Retinal pigment epithelial cell (primary cell): ENCODE results near the gene SLC6A13.
"Not testable (repeated sequence)": the region's sequence is repeated elsewhere in the genome, so short reads cannot be mapped to it uniquely, and the experiment has no call there.

Experiments
- DNase-seq: peaks from one replicate; pipeline ENCODE4 v3.0.0-alpha.2; 2010; ENCODE audit warnings: low read depth
- H3K4me3 ChIP-seq: 2 replicates; pipeline ENCODE4 v1.5.1; 2011; ENCODE audit warnings: mild to moderate bottlenecking, low read length, control low read depth, moderate library complexity
- TF ChIP-seq, protein P1 (sequence below): conservative IDR thresholded peaks from 2 replicates; pipeline ENCODE4 v1.5.1; 2011; ENCODE audit warnings: low read depth, low read length, control low read depth, inconsistent platforms

The SLC6A13 gene

DNA sequence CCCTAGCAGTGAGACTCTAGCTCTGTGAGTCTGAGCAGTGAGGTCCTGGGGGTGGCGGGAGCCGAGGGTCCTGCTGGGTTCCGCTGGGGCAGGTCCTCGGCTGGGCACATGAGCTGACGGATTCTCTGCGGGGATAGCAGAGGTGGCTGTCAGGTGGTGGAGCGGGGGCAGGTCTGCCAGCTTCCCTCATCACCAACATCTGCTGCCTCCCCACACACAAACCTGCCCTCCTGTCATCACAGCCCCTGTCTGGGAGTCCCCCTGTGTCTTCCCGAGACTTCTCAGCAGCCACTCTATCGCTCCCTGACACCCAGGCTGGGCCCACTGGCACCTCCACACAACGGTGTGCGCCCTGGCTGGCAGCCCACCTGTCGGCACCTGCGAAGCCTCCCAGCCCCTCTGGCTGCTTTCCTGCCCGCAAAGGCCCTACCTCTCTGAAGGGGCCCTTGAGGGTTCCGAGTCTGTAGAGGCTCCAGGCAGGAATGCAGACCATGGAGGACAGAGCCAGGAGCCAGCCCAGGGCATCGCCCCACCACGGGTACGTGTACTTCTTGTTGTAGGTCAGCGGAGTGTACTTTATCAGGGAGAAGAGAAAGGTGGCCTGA, 41.6 kb downstream of the SLC6A13 start:
- no peak for DNase-seq
- TF ChIP-seq, protein P1, sequence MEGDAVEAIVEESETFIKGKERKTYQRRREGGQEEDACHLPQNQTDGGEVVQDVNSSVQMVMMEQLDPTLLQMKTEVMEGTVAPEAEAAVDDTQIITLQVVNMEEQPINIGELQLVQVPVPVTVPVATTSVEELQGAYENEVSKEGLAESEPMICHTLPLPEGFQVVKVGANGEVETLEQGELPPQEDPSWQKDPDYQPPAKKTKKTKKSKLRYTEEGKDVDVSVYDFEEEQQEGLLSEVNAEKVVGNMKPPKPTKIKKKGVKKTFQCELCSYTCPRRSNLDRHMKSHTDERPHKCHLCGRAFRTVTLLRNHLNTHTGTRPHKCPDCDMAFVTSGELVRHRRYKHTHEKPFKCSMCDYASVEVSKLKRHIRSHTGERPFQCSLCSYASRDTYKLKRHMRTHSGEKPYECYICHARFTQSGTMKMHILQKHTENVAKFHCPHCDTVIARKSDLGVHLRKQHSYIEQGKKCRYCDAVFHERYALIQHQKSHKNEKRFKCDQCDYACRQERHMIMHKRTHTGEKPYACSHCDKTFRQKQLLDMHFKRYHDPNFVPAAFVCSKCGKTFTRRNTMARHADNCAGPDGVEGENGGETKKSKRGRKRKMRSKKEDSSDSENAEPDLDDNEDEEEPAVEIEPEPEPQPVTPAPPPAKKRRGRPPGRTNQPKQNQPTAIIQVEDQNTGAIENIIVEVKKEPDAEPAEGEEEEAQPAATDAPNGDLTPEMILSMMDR: no peak
- no peak overlapping the region for H3K4me3 ChIP-seq

DNA sequence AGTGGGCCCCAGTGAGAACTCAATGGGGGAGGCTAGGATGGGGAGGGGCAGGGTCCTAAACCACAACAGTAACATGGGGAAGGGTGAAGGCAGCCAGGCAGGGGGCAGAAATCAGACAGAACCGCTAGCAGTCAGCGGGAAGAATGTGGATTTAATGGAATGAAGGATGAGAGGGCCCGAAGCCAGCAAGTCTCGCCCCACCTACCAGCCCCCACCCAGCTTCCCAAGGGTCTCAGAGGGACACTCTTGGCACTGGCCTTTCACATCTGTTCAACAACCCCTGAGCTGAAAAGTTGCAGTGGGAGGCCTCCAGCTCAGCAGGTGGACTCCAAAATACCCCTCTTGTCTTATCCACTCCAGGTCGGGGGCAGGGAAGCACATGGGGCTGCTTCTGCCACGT, 42.1 kb downstream of the SLC6A13 start:
- no peak overlapping the region for H3K4me3 ChIP-seq
- DNase-seq: no peak
- TF ChIP-seq, protein P1: no peak

DNA sequence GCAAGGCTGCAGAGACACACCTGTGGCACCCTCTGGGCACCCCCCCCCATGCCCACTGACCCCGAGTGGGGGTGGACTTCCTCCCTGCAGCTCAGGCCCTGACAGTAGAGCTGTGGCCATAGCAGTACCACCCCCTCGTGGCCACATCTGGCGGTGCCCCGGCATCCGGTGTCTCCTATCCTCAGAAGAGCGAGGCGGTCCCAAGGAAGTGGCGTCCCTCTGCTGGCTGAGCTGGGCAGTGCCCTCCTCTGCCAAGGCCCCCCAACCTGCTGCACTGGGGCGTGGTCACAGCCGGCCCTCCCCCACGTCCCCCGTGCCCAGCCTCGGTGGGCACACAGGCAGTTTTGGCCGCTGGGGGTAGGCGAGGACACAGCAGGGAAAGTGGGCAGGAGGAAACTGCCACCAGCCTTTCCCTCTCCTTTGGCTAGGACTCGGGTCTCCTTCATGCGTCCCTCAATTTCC, 42.7 kb downstream of the SLC6A13 start:
- H3K4me3 ChIP-seq: no peak overlapping the region

DNA sequence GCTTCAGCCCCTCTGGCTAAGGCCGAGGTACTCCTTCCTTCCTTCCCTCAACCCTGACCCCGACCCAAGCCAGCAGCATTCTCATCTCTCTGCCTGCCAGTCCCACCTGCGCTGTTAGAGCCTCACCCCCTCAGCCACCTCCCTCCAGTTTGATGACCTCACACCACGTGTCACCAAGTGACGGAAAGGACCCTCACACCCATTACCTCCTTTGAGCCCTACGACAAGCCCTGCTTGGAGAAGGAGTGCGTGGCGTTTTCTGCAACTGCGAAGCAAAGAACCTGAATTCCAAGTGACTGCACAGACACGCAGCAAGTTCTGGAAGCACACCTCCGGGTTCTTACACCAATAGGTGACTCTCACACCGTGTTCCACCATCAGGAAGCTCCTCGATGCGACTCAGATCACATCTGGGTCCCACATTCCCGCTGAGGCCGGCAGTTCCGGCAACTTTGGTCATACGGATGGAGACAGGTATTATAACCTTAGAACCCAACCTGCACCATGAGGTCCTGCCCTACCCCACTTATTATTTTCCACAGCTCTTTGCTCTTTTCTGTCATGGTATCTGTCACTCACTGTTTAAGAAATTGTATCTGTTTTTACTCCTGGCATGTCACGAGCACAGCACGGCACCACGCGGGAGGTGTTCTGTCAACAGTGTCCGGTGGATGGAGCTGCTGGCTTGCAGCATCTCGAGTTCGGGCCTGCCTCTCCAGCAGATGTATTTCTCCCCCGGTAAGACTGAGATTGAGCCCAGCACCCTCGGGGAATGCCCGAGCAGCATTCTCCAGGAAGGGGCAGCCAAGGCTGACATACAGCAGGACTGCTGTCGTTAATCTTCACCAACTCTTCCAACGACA, 43.7 kb downstream of the SLC6A13 start:
- no peak overlapping the region for H3K4me3 ChIP-seq
- DNase-seq: no peak
- TF ChIP-seq, protein P1: no peak

More for the DNA sequence above, 42.7 kb downstream of the SLC6A13 start:
- TF ChIP-seq, protein P1: peak; percentile 92
- peak; percentile 26 for DNase-seq

DNA sequence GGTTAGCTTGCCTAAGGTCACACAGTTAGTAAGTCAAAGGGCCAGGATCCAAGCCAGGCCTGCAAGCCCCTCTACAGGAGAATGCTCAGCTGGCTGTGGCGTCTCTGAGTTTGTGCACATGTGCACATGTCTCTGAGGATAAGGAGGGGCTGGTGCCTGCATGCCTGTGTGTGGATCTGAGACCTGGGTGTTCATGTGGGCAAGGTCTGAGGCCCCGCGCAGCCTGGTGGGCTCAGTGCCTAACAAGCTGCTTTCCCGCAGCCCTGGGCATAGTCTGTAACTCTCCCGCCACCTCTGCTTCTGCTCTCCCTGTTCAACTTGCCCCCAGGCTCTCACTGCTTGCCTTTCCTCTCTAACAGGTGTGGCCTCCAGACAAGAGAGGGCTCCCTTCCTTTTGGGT, 44.4 kb downstream of the SLC6A13 start:
- DNase-seq: no peak
- no peak overlapping the region for H3K4me3 ChIP-seq
- TF ChIP-seq, protein P1: no peak

DNA sequence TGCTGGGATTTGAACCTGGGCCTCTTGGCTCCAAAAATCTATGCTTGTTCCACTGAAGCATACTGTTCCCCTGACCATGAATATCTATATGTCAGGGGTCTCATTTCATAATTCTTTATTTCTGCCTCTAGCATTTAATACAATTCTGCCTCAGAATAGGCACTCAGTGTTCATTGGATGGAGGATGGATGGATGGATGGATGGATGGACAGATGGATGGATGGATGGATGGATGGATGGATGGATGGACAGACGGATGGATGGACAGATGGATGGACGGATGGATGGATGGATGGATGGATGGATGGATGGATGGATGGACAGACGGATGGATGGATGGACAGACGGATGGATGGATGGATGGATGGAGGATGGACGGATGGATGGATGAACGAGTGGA, 45.6 kb downstream of the SLC6A13 start:
- H3K4me3 ChIP-seq, DNase-seq: not testable (repeated sequence)

DNA sequence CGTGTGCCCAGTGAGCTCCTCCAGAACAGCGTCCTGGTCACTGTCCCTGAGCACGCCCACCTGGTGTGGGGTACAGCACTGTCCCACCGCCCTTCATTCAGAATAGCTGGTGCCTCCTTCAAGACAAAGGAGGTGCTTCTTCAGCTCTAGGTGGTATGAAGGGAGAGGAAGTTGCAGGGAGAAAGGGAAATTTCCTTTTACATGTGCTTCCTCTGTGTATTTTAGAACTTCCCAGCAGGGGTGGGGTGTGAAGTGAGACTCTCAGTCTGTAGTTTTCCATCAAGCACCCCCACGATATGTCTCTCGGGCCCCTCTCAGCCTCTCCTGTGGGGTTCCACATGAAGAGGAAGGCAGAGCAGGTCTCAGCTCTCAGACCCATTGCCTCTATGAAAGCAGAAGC, 47.5 kb downstream of the SLC6A13 start:
- H3K4me3 ChIP-seq: no peak overlapping the region
- no peak for DNase-seq
- TF ChIP-seq, protein P1: no peak
